SK-N-SH treated with all-trans-retinoic acid at 6 μM for 48 hours (cell line): ENCODE results near the gene WNT5A.

Experiments
- ATAC-seq: fragments of 200-7000 bp; cut with Tn5 transposase; 3 replicates; pipeline ENCODE4 v1.9.1; 2020; ENCODE audit warnings: mild to moderate bottlenecking, moderate library complexity
- BACH2 ChIP-seq: fragments of 250-450 bp; sonication (Bioruptor Pico); IDR thresholded peaks from 2 replicates; pipeline ENCODE4 v1.9.0; 2021; ENCODE audit warnings: mild to moderate bottlenecking, borderline replicate concordance
- CSDC2 ChIP-seq: fragments of 250-450 bp; sonication (Bioruptor Pico); IDR thresholded peaks from 2 replicates; pipeline ENCODE4 v1.5.0; 2020; ENCODE audit warnings: mild to moderate bottlenecking, moderate library complexity
- GLIS3 ChIP-seq: fragments of 250-450 bp; sonication (Bioruptor Pico); IDR thresholded peaks from 2 replicates; pipeline ENCODE4 v1.5.0; 2020; ENCODE audit warnings: mild to moderate bottlenecking, moderate library complexity
- ISL1 ChIP-seq: fragments of 250-450 bp; sonication (Bioruptor Pico); IDR thresholded peaks from 2 replicates; pipeline ENCODE4 v2.1.2; 2022; ENCODE audit warnings: mild to moderate bottlenecking, moderate library complexity
- OSR1 ChIP-seq: fragments of 250-450 bp; sonication (Bioruptor Pico); IDR thresholded peaks from 2 replicates; pipeline ENCODE4 v1.8.0; 2022; ENCODE audit warnings: moderate library complexity, mild to moderate bottlenecking, inconsistent platforms
- PATZ1 ChIP-seq: fragments of 250-450 bp; sonication (Bioruptor Pico); IDR thresholded peaks from 2 replicates; pipeline ENCODE4 v1.8.0; 2020; ENCODE audit warnings: mild to moderate bottlenecking, moderate library complexity, borderline replicate concordance
- RARB ChIP-seq: fragments of 250-450 bp; sonication (Bioruptor Pico); IDR thresholded peaks from 2 replicates; pipeline ENCODE4 v1.8.0; 2021; ENCODE audit warnings: mild to moderate bottlenecking, moderate library complexity
- SNAI2 ChIP-seq: fragments of 250-450 bp; sonication (Bioruptor Pico); IDR thresholded peaks from 2 replicates; pipeline ENCODE4 v1.5.0; 2020; ENCODE audit warnings: mild to moderate bottlenecking, moderate library complexity
- TCF4 ChIP-seq: fragments of 250-450 bp; sonication (Bioruptor Pico); IDR thresholded peaks from 2 replicates; pipeline ENCODE4 v1.8.0; 2021; ENCODE audit warnings: mild to moderate bottlenecking, moderate library complexity, borderline replicate concordance
- ZC3H10 ChIP-seq: fragments of 250-450 bp; sonication (Bioruptor Pico); IDR thresholded peaks from 2 replicates; pipeline ENCODE4 v1.5.1; 2021; ENCODE audit warnings: mild to moderate bottlenecking, moderate library complexity
- ZFP30 ChIP-seq: fragments of 450-650 bp; formaldehyde crosslinking; IDR thresholded peaks from 2 replicates; pipeline ENCODE4 v1.5.0; 2022; ENCODE audit warnings: mild to moderate bottlenecking, moderate library complexity
- ZNF565 ChIP-seq: fragments of 450-650 bp; formaldehyde crosslinking; conservative IDR thresholded peaks from 2 replicates; pipeline ENCODE4 v1.5.0; 2020; ENCODE audit warnings: low read depth, mild to moderate bottlenecking, moderate library complexity
- ZNF70 ChIP-seq: fragments of 450-650 bp; formaldehyde crosslinking; IDR thresholded peaks from 2 replicates; pipeline ENCODE4 v1.5.0; 2020; ENCODE audit warnings: mild to moderate bottlenecking, moderate library complexity
- ZNF8 ChIP-seq: fragments of 450-650 bp; formaldehyde crosslinking; IDR thresholded peaks from 2 replicates; pipeline ENCODE4 v1.5.0; 2020; ENCODE audit warnings: mild to moderate bottlenecking, moderate library complexity
- TF ChIP-seq, protein P1 (sequence below): fragments of 250-450 bp; sonication (Bioruptor Pico); IDR thresholded peaks from 2 replicates; pipeline ENCODE4 v1.5.1; 2020; ENCODE audit warnings: low read depth, mild to moderate bottlenecking, moderate library complexity
- TF ChIP-seq, protein P2 (sequence below): fragments of 250-450 bp; sonication (Bioruptor Pico); IDR thresholded peaks from 2 replicates; pipeline ENCODE4 v1.8.0; 2021; ENCODE audit warnings: low read depth, mild to moderate bottlenecking, moderate library complexity, borderline replicate concordance

WNT5A gene

DNA sequence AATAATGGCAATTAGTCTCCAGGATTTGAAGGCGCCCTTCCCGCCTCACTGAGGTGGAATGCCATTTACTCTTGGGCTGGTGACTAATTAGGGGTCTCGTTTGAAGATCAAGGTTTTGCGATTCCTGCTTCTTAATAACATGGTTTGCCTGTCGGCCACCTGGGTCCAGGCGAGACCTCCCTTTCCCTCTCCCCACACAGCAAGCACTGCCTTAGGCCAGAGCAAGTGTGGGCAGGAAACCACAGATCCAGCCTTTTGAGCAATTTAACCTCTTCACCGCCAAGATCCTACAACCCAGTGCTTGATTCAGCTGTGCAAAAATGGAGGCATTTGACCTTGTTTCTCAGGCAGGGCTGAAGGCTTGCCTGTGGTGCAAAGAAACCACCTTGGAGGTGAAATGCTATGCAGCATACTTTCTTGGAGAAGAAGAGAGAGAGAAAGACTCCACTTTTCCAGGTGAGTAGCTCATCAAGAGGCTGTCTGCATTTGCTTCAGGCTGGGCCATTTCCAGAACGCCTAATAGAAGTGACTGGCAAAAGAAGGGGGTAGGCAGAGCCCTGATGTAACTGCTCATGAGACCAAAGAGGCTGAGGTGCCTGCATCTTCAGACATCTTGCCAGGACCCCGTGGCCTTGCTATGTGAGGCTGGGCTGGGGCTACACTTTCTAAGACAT is 34.1 kb upstream of the WNT5A start (continued):
- TF ChIP-seq PATZ1 (CRISPR knock-in tag) (no peak), ZNF70 (CRISPR knock-in tag) (no peak), ZNF8 (CRISPR knock-in tag) (no peak), ZC3H10 (CRISPR knock-in tag) (no peak), RARB (CRISPR knock-in tag) (no peak)
- TF ChIP-seq, protein P1, sequence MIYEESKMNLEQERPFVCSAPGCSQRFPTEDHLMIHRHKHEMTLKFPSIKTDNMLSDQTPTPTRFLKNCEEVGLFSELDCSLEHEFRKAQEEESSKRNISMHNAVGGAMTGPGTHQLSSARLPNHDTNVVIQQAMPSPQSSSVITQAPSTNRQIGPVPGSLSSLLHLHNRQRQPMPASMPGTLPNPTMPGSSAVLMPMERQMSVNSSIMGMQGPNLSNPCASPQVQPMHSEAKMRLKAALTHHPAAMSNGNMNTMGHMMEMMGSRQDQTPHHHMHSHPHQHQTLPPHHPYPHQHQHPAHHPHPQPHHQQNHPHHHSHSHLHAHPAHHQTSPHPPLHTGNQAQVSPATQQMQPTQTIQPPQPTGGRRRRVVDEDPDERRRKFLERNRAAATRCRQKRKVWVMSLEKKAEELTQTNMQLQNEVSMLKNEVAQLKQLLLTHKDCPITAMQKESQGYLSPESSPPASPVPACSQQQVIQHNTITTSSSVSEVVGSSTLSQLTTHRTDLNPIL (CRISPR knock-in tag), result no peak

DNA sequence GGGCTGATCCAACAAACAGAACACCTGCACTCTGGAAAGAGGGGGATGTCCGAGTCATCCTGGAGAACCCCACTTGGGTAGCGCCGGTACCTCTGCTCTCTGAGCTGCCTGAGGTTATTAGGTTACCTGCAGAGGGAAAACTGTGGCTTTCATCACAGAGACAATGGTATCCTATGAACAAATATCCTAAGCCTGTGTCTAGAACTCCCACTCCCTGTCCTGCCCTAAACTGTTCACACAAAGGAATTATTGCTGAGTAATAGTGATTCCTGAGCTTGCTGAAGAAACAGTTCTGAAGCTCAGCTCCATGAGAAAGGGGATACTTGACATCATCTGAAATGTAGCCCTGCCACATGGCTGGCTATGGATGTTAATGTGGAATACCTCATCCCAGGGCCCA is 31.9 kb upstream of the WNT5A start:
- no peak for TF ChIP-seq SNAI2
- TF ChIP-seq ZNF8 (CRISPR knock-in tag), result no peak
- TF ChIP-seq ZNF565 (CRISPR knock-in tag), result no peak
- no peak for TF ChIP-seq PATZ1 (CRISPR knock-in tag)
- TF ChIP-seq, protein P2, sequence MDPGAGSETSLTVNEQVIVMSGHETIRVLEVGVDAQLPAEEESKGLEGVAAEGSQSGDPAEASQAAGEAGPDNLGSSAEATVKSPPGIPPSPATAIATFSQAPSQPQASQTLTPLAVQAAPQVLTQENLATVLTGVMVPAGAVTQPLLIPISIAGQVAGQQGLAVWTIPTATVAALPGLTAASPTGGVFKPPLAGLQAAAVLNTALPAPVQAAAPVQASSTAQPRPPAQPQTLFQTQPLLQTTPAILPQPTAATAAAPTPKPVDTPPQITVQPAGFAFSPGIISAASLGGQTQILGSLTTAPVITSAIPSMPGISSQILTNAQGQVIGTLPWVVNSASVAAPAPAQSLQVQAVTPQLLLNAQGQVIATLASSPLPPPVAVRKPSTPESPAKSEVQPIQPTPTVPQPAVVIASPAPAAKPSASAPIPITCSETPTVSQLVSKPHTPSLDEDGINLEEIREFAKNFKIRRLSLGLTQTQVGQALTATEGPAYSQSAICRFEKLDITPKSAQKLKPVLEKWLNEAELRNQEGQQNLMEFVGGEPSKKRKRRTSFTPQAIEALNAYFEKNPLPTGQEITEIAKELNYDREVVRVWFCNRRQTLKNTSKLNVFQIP (CRISPR knock-in tag), result no peak
- no peak for TF ChIP-seq OSR1 (CRISPR knock-in tag)
- peak; percentile 47; the same call in 2 of the 3 replicates for ATAC-seq

GRCh38 chr3:55518451-55518850 is 31.3 kb upstream of the WNT5A start:
- TF ChIP-seq TCF4 (CRISPR knock-in tag) (no peak), GLIS3 (CRISPR knock-in tag) (no peak), ZFP30 (CRISPR knock-in tag) (no peak), RARB (CRISPR knock-in tag) (no peak), SNAI2 (no peak), ZNF565 (CRISPR knock-in tag) (no peak), ZNF70 (CRISPR knock-in tag) (no peak), ZC3H10 (CRISPR knock-in tag) (no peak), ISL1 (CRISPR knock-in tag) (no peak), CSDC2 (no peak), OSR1 (CRISPR knock-in tag) (no peak), BACH2 (no peak)
- TF ChIP-seq, protein P2 (CRISPR knock-in tag), result no peak
- no peak for ATAC-seq

- TF ChIP-seq RARB (CRISPR knock-in tag), result no peak
- no peak for TF ChIP-seq ZNF70 (CRISPR knock-in tag)
- TF ChIP-seq ZNF565 (CRISPR knock-in tag), result no peak
- no peak for ATAC-seq
These were observed 29.4 kb upstream of the WNT5A start for GRCh38 chr3:55516392-55517030.
